ENCODE results near the gene SAXO2. TPM values are rescaled to one million over a fixed set of nuclear protein-coding genes. Genes with fewer than 3 reads are reported as not detected.
"Not testable (repeated sequence)": the region's sequence is repeated elsewhere in the genome, so short reads cannot be mapped to it uniquely, and the experiment has no call there.

The SAXO2 gene
- total RNA-seq, 2 donors from 2014 or later = 1.5 to 8.5 TPM

GRCh38 chr15:82326896-82327295 is 64.3 kb downstream of the SAXO2 start:
- ATAC-seq; intact Hi-C loops (cut with DNase I, micrococcal nuclease): not testable (repeated sequence)
- DNase-seq = peak in 1 of 2 donors; percentile 10

GRCh38 chr15:82327372-82327771 is 64.8 kb downstream of the SAXO2 start:
- ATAC-seq; intact Hi-C loops (cut with DNase I, micrococcal nuclease); DNase-seq: not testable (repeated sequence)

DNA sequence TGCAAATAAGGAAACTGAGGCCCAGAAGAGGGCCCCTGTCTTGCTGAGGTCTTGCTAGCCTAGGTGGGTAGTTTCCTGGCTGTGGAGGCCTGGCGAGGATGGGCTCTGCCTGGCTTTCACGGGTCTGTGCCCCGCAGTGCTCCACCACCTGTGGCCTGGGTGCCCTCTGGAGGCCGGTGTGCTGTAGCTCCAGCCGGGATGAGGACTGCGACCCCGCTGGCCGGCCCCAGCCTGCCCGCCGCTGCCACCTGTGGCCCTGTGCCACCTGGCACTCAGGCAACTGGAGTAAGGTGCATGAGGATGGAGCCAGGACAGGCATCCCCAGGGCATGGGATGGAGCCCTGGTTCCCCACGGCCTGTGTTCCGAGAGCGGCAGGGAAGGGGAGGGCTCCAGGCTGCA is 66.4 kb downstream of the SAXO2 start:
- DNase-seq; intact Hi-C loops (cut with DNase I, micrococcal nuclease): not testable (repeated sequence)
- peak; percentile 26 for ATAC-seq

DNA sequence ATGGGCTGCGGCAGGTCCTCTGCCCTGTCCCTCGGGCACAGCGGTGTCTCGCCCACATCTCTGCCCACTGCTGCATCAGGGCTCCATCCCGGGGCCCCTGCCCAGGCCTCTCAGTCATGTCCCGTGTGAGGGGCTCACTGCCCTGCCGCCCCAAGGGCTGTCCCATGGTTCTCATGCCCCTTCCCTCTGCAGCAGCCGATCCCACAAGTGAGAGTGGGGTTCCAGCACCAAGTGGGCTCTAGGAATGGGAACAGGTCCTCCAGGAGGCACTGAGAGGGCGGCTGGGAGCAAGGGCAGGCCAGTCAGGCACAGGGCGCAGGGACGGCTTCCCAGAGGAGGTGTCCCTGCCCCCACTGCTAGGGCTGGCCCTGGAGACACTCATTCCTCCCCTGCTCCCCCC is 68.3 kb downstream of the SAXO2 start:
- intact Hi-C loops (cut with DNase I, micrococcal nuclease); DNase-seq; ATAC-seq: not testable (repeated sequence)

DNA sequence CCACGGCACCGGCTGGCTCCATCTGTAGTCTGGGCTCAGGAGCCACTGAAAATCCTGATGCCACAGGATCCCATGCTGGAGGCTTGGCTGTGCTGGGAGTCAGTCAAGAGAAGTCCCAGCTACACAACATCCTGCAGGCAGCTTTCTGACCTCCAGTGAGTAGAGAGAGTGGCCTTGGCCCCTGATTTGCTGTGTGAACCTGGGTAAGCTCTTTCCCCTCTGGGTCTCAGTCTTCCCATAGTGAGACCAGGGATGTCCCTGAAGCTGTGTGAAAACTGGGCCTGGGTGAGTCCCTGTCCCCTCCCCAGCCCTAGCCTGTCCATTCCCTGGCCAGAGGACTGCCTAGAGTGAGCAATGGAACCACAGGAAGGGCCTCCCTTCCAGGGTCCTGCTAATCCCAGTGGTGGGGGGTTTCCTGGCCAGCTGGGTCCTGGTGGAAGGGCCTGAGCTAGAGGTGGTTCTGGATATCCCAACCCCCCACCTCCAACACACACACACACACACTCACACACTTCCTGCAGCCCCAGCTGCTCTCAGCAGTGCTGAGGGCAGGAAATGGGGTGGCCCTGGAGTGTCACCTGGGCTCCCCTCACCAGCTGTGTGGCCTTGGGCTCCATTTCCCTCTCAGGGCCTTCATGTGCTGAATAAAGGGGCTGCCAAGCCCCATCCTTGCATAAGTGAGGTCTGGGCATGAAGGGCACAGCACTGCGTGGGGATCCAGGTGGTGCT is 69.1 kb downstream of the SAXO2 start:
- DNase-seq; ATAC-seq; intact Hi-C loops (cut with DNase I, micrococcal nuclease): not testable (repeated sequence)

DNA sequence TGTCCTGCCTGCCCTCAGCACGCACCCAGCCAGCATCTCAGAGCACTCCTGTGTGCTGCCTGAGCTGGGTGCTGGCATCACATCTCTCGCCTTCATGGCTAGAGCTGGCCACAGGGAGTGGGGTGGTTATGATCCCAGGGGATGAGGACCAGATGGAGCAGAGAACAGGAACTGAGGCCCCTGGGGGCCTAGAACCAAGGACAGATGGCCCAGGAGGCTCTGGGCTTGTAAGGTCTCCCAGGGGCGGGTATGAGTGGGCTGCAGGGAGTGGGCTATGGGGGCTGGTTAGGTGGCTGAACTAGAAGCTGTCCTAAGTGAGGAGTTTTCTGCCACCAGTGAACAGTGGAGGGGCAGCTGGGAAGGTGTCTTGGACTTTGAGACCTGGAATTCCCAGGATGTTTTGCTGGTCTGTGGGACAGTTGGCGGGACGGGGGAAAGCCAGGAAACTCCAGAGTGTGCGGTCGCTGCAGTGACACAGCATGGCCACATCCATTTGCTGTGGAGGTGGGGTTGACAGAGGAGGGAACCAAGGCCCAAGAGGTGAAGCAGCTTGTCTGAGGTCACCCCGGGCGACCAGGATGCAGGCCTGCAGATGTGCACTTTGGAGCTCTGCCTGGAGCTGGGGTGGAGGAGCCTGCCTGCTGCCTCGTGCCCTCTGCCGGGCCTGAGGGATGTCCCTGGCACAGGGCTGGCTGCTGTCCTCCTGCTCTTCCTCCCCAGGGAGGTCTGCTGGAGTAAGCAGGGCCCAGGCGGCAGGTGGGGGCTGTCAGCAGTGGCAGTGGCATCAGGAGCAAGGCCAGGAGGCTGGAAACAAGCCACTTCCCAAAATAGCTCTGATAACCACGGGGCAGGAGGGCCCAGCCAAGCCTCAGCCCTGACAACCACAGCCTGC is 70.3 kb downstream of the SAXO2 start:
- peak; percentile 36 for ATAC-seq
- intact Hi-C loops (cut with DNase I, micrococcal nuclease); DNase-seq: not testable (repeated sequence)

DNA sequence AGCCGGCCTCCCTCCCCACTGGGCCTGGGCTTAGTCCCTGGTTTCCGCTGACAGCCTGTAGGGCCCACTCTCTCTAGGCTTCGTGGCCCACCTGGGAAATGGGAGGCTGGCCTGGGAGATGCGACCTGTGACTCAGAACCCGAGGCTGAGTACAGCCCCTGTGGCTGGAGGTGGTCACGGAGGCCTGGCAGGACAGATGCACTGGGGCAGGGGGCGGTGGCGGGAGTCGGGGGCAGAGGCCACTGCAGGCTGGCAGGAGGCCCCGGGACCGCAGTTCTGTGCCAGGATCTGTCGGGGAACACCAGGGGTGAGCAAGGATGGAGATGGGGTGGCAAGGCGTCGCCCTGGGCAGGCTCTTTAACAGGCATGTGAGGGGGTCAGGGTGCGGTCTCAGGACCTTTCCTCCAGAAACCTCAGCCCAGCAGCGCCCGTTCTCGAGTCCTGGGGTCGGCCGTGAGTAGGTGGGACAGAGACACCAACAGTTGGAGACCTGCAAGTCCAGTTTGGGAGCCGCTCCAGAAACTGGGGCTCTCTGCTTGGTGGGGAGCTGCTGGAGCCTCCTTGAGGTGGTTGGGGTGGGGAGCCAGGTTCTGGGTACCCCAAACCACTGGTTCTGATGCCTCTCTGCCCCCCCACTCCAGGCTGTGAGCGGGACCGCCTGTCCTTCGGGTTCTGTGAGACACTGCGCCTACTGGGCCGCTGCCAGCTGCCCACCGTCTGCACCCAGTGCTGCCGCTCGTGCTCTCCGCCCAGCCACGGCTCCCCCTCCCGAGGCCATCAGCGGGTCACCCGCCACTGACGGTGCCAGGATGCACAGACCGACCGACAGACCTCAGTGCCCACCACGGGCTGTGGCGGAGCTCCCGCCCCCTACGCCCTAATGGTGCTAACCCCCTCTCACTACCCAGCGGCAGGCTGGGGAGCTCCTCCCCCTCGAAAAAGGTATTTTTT is 71.3 kb downstream of the SAXO2 start:
- intact Hi-C loops (cut with DNase I, micrococcal nuclease); ATAC-seq: not testable (repeated sequence)
- DNase-seq = peak in 1 of 2 donors; percentile 3

Other genes starting within 250 kb of the SAXO2 start
- gene MEX3B, start 216.8 kb upstream of the SAXO2 start, total RNA-seq = 1 to 10 TPM in 1 of 2 donors, under 1 TPM in 1; 0.27 to 1.4 TPM
- gene EFL1, start 84 bp upstream of the SAXO2 start, total RNA-seq = 10 to 100 TPM; 32.2 to 48.0 TPM
- 1 to 10 TPM in 1 of 2 donors, under 1 TPM in 1; 0.17 to 2.0 TPM for gene GOLGA6L10, start 86.7 kb downstream of the SAXO2 start, total RNA-seq
- gene GOLGA6L9, start 167.0 kb downstream of the SAXO2 start, total RNA-seq = 1 to 10 TPM; 2.8 to 3.8 TPM

Measured in left colon (tissue), 2 donors.